ENCODE measurements around the gene CYTL1.
A peak's percentile ranks its signal among the peaks of the same experiment; 100 is the strongest.
"Not testable (repeated sequence)": the region's sequence is repeated elsewhere in the genome, so short reads cannot be mapped to it uniquely, and the experiment has no call there.

CYTL1 gene

GRCh38 chr4:5033281-5033841 is 14.1 kb upstream of the CYTL1 start:
- peak; percentile 89 for DNase-seq (ENCODE audit: low spot score)

GRCh38 chr4:5032813-5033212 is 13.6 kb upstream of the CYTL1 start:
- no peak for DNase-seq (ENCODE audit: low spot score)

- no peak for DNase-seq (ENCODE audit: low spot score)
Observed at GRCh38 chr4:5030927-5031326, 11.7 kb upstream of the CYTL1 start.

GRCh38 chr4:5030221-5030620 is 11.0 kb upstream of the CYTL1 start:
- peak; percentile 90 for DNase-seq (ENCODE audit: low spot score)

GRCh38 chr4:5029447-5029846 is 10.2 kb upstream of the CYTL1 start:
- DNase-seq (ENCODE audit: low spot score), result no peak

- DNase-seq (ENCODE audit: low spot score), result no peak
Observed at GRCh38 chr4:5028480-5028879, 9.2 kb upstream of the CYTL1 start.

- no peak for DNase-seq (ENCODE audit: low spot score)
Observed at GRCh38 chr4:5027346-5027745, 8.1 kb upstream of the CYTL1 start.

- no peak for DNase-seq (ENCODE audit: low spot score)
Observed at GRCh38 chr4:5026371-5026770, 7.1 kb upstream of the CYTL1 start.

- DNase-seq (ENCODE audit: low spot score), result no peak
Observed at GRCh38 chr4:5024673-5025072, 5.4 kb upstream of the CYTL1 start.

GRCh38 chr4:5021546-5021945 is 2.3 kb upstream of the CYTL1 start:
- DNase-seq (ENCODE audit: low spot score), result no peak

GRCh38 chr4:5020341-5020740 is 1.1 kb upstream of the CYTL1 start:
- DNase-seq (ENCODE audit: low spot score), result no peak

- no peak for DNase-seq (ENCODE audit: low spot score)
Observed at GRCh38 chr4:5019796-5020195, 538 bp upstream of the CYTL1 start.

GRCh38 chr4:5018603-5019002 is 655 bp downstream of the CYTL1 start:
- DNase-seq (ENCODE audit: low spot score), result no peak

- no peak for DNase-seq (ENCODE audit: low spot score)
Observed at GRCh38 chr4:5018096-5018495, 1.2 kb downstream of the CYTL1 start.

GRCh38 chr4:5014007-5014682 is 5.1 kb downstream of the CYTL1 start:
- DNase-seq (ENCODE audit: low spot score), result no peak

GRCh38 chr4:5012958-5013357 is 6.3 kb downstream of the CYTL1 start:
- DNase-seq (ENCODE audit: low spot score), result no peak

- no peak for DNase-seq (ENCODE audit: low spot score)
Observed at GRCh38 chr4:5012244-5012898, 6.9 kb downstream of the CYTL1 start.

- DNase-seq (ENCODE audit: low spot score), result no peak
Observed at GRCh38 chr4:5010984-5011383, 8.3 kb downstream of the CYTL1 start.

- DNase-seq (ENCODE audit: low spot score), result no peak
Observed at GRCh38 chr4:5009796-5010195, 9.5 kb downstream of the CYTL1 start.

GRCh38 chr4:5006932-5007331 is 12.3 kb downstream of the CYTL1 start:
- not testable (repeated sequence) for DNase-seq (ENCODE audit: low spot score)

- DNase-seq (ENCODE audit: low spot score), result no peak
Observed at GRCh38 chr4:5004496-5004895, 14.8 kb downstream of the CYTL1 start.

- DNase-seq (ENCODE audit: low spot score), result no peak
Observed at GRCh38 chr4:5003918-5004317, 15.3 kb downstream of the CYTL1 start.

- DNase-seq (ENCODE audit: low spot score), result no peak
Observed at GRCh38 chr4:5003372-5003857, 15.8 kb downstream of the CYTL1 start.

Data from kidney capillary endothelial cell (primary cell).